GM19099 (cell line): ENCODE results near the gene OSBPL5.

ENCODE experiments used
- POLR2A ChIP-seq: IDR thresholded peaks from 3 replicates; pipeline ENCODE4 v1.6.1; 2011; ENCODE audit warnings: low read depth; ENCODE audit not compliant: insufficient read length; ENCODE audit errors: extremely low read depth

The OSBPL5 gene

DNA sequence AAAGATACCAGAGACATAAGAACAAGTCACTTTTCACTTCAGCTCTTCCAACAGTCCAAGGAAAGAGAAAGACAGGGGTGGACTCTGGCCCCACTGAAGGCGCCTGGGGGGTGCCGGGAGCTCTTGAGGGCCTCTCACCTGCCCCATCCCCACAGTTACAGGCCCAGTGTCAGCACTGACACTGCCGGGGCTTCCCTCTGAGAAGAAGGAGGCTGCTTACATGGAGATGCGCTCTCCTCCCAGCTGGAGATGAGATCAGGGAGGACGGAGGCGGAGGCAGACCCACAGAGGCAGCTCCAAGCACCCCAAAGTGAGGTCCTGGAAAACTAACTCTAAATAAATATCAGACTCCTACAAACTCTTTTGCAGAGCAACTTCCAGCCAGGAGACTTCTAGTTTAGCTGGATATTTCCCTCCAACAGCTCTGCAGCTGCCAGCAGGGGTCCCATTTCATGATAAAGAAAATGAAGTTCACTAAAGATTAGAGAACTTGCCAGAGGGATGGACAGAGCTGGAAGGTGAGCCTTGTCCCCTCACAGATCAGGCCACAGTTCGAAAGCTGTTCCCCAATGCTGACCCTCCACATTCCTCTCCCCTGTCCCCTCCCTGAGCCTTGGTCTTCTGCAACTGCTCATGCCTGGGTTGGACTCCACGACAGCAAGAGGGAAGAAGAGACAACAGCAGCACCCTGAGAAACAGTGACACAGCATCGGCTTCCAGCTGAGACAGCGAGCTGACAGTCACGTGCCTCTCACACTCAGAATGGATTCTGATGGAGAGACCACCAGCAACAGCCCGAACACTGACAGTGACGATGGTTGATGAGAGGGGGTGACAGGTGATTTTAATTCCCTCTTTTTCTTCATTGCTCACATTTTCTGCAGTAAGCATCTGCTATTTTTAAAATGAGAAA is 113.7 kb downstream of the OSBPL5 start:
- TF ChIP-seq POLR2A, result no peak

DNA sequence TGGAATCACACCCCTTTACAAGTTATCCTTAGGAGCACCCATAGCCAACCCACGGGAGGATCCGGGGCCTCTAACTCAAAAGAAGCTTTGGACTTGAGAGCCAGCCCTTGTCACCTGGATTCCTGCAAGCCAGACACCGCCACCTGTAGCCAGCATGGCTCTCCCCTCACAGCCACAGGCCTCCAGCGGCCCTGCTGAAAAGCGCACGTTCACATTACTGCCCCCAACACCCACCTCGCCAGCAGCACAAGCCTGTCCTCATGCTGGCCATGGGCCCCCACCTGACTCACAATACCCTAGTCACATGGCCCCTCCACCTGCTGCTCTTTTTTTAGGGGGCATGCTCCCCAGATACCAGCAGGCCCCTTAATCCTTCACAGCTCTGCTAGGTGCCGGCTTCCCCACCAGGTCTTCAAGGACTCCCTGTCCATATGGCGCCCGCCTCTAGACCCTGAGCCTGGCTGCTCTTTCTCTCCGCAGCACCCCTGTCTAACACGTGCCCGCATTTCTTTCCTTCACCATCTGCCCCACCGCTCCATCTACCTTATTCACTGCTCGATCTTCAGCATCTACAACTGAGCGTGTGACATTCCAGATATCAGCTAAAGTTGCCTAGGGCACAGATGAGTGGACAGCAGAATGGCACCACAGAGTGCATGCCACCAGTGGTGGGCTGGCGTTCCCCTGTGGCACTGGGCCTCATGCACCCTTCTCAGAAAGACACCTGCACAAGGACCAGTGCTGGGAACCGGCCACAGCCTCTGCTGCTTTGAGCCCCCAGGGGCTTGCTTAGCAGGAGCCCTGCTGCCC is 114.5 kb downstream of the OSBPL5 start:
- TF ChIP-seq POLR2A, result no peak

DNA sequence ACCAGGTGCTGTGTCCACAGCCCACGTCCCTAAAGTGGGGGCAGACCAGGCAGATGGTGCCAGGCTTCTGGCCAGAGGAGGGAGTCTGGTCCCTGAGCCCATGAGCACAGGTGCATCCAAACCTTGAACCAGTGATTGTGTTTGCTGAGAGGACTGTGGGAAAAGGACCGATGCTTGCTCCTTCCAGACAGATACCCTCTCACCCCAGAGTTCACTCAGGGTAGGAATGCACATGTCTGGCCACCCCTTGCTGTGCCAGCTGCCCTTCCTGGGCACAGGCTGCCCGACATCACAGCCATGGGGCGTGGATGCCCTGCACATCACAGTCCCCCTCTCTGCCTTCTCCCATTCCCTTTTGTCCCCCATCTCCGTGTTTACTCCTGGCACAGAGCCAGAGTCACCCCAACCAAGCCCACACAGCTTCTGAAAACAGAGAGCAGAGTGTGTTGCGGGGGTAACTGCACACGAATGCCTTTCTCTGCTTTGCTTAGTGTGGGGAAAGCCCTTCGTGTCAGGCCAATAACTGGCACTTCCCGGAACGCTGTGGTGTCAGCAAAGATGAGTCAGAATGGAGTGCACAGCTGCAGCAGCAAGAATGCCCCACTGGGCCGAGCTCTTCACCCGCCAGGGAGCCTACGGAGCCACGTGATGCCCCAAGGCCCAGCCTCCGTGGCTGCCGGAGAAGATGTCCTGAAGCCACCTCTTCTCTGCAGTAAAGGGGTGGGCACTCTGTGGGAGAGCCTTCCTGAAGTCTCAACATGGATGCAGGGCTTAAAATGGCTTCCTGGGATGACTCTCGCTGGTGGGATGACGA is 115.5 kb downstream of the OSBPL5 start:
- peak; percentile 25 for TF ChIP-seq POLR2A

DNA sequence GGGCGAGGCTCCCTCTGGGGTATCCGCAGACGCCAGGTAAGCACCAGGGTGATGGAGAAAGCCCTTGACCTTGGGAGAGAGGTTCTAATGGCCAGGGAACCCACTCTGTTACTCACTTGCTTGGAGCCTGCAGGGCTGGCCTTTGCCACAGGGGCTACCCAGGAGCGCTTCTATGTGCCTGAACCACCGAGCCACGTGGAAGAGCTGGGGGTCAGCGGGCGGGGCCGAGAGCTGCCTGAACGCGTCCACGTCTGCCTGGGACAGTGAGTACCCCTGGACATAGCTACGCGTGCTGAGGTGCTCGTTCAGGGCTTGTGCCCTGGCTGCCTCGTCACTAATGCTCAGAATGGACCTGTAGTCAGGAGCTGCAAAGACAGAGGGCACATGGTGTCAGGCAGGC is 117.5 kb downstream of the OSBPL5 start:
- no peak for TF ChIP-seq POLR2A

DNA sequence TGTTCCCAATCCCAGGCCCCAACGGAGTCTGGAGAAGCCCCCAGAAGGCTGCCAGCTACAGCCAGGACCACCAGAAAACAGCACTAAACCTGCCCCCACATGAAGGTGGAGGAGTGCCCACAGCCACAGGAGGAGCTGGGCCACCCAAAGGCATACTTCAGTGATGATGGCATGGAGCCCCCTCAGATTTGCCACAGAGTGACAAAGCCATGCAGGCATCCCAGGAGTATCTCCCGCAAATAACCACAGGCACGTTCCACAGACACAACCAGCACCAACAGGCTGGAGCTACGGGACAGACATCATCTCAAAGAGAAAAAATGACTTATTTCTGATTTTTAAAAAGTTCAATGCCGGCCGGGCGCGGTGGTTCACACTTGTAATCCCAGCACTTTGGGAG is 118.5 kb downstream of the OSBPL5 start:
- no peak for TF ChIP-seq POLR2A

DNA sequence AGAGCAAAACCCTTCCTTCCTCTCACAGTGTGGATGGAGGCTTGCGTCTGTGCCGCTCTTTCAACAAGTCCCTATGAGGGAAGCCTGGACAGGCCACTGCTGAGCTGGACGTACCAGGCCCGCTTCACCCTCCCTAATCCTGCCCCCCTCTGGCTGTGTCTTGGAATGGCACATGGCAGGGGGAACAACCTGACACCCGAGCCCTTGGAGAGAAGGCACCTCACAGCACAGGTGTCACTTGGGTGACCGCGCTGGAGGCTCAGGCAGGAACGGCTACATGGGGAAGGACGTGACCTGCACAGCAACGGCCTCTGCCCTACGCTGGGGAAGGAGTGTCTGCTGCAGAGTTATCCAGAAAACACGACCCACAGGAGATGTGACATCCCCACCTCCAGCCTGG is 118.9 kb downstream of the OSBPL5 start:
- no peak for TF ChIP-seq POLR2A

DNA sequence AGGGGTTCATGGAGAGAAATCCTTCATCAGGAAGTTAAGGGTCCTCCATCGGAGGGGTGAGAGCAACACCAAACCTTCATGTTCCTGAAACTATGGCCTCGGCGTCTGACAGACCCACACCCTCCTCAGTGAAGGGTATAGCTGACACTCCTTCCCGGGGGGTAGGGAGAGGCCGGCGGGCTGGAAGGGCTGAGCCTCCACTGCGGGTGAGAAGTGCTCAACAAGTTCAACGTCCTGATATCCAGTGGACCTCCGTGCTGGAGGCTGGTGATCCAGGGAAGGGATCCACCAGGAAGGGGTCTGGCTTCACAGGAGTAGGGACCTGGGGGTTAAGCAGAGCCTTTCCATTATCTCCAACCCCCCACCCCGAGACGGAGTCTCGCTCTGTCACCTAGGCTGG is 120.2 kb downstream of the OSBPL5 start:
- TF ChIP-seq POLR2A, result no peak

DNA sequence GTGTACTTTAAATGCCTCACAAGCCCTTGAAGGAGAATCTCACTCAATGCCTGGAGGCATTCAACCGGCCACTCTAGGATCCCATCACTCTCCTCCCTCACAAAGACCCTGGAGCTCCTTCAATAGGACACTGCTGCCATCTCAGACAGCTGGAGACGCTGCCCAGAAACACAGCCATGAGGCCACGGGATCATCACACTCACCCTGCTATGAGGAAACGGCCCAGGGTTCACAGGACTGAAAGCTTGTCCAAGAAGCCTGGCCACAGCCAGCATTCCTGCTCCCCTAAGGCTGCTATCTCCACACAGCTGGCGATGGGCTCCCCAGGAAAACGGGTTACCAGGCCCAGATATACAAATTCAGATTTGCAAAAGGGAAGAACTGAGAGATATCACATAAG is 121.1 kb downstream of the OSBPL5 start:
- no peak for TF ChIP-seq POLR2A

DNA sequence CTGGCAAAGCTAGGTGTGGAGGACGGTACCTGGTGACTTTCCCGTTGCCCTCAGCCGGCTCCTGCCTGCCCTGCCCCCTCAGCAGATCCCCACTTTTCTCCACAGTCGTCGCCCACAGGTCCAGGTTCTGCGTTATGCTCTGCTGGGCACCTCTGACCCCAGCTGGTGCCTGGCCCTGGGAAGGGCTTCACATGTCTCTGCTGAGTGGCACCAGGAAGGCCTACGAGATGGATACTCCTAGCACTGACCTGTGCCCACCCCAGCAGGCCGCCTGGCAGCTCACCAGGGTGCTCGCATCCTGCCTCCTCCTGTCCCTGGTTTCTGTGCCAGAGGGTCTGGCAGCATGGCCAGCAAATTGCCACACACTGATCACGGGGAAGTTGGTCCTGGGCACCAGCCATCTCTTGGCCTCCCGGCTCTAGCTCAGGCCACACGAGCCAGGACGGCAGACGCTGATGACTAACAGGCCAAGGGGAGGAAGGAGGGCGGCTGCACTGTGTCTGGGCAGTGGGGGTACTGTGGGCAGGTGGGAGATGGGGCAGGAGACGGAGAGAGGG is 121.7 kb downstream of the OSBPL5 start:
- TF ChIP-seq POLR2A, result no peak

DNA sequence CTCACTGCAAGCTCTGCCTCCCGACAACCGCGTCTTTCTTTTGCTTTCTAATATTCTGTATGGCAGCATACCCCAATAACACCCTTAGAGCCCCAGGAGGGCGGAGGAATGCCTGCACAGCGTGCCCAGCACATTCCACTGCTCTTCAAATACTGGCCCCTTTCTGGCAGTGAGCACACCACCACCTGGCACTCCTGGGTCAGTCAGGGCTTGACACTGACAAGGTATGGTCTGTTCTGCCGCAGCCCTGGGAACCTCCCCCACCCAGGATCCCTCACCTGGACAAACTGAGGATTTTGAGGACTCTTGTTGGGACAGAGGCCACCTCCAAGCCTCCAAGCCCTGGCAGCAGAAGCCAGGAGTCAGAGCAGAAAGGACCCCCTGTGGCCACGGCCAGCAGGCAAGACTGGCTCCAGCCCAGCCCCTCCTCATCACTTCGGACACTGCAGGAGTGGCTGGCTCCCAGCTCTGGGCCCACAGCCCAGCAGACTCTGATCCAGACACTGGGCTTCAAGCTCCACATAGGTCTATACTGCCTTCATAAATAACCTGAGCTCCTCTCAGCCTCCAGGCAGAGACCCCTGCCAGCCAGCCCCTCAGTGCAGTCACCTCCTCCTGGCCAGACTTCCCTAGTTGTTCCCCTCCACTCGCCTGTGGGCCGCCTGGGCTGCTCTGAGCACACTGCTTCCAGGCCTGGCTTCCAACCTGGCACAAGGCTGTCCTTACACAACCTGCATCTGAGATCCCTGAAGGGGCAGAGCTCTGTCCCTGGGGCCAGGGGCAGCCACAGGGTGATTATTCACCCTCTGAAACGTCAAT is 122.4 kb downstream of the OSBPL5 start:
- no peak for TF ChIP-seq POLR2A

DNA sequence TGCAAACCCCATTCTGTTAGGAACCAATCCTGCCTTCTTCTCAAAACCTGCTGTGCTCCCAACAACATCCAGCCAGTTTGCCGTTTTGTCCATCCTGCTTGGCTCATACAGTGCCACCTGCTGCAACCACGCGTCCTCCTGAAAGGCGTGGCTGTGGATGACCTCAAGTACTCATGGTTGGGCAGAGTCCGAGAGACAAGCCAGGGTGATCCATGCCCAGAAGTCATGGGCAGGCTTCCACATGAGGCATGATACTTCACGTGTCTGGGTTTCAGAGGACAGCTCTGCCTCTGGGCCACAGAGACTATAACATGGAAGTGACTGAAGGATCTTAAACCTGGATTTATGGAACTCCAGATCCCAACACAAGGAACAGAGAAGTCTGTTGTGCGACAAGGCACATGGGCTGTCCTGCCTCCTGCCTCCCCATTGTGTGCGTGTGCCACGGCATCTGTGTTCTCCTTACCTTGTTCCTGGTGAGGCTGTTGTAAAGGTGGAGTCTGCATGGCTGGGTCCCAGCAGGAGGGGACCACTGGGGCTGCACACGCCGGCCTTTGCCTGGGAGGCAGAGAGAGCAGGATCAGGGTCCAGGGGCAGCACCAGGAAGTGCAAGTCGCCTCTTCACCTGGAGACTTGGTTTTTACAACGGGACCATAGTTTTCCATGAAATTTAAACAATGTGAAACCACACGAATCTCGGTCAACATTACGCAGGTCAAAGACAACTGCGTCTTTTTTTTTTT is 123.2 kb downstream of the OSBPL5 start:
- no peak for TF ChIP-seq POLR2A

DNA sequence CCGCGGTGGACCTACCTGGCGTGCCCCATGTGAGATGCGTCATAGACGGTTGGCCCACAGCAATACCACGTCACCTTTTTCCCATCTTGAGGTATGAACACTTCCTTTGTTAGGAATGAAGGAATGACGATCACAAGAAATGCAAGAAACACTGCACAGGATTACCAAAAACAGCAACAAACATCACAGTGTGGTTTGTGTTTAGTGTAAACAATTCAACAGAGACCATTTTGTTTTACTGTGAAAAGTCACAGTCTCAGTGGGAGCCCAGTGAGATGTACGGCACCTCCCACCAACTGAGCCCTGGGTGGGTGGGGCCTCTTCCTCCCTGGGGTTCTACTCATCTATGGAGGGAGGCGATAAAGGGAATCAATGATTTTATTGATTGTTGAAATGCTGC is 124.2 kb downstream of the OSBPL5 start:
- TF ChIP-seq POLR2A, result no peak

DNA sequence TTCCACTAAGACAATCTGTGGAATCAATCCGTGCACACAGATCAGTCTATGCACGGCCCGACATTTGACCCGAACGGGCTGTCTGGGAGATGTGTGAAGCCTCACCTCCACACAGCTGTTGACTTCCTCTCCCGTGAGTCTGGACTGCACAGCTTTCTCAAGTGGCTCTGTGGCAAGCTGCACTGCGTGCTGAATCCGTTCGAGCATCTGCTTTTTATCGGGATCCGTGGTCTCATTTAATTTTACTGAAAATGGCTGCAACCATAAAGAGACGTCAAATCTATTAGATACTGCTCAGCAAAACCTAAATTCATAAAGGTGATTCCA is 127.2 kb downstream of the OSBPL5 start:
- TF ChIP-seq POLR2A, result no peak
